ENCODE data around the gene CCBE1.
"Not testable (repeated sequence)": the region's sequence is repeated elsewhere in the genome, so short reads cannot be mapped to it uniquely, and the experiment has no call there.

The CCBE1 gene

DNA sequence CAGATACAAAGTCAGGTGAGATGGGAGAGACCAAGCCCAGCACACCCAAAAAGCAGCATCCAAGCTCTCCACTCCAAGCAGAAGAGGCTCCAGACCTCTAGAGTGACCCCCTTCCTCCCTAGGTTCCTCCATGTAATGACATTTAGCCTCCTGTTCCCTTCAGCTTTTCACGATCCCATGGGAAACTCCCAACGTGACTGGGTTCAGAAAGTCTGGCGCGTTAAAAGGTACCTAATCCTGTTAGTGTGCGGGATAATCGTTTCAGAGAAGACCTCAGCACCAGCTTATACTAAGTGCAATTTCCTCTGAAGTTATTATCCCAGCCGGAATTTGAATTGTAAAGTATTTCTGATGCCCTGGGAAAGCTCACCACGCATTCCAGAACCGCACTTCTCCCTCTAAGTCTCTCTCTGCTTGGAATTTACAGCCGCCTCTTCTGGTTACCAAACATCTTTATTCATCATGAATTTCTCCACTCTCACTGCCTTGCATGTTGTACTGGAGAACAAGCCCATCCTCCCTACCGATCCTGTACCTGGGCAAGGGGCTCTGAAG is 46.9 kb downstream of the CCBE1 start:
- no peak for DNase-seq

DNA sequence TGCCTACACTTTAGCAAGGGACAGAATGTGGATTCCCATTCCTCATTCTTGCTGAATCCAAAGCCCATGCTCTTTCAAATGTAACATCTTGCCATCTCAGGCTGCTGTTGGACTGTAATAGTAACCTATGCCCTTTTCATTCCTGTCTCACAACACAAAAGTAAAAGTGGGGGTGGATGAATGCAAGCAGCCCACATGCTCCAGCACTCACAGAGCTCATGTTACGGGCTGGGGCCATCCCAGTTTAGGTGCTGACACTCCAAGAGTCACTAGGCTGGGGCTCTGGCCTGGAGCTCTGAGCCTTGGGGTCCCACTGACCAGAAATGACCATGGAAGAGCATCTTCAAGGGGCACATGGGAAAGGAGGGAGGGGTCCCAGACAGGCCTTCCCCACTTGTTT is 47.6 kb downstream of the CCBE1 start:
- DNase-seq, result no peak

DNA sequence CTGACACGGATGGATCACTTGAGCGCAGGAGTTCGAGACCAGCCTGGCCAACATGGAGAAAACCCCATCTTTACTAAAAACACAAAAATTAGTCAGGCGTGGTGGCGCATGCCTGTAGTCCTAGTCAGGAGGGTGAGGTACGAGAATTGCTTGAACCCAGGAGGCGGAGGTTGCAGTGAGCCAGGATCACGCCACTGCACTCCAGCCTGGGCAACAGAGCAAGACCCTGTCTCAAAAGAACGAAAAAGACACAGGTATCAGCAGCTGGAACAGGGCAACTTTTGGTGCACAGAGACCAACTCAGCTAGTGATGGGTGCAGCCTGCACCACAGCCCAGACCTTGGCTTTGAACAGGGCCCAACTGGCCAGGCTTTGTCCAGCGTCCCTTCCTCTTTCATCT is 48.8 kb downstream of the CCBE1 start:
- DNase-seq, result not testable (repeated sequence)

DNA sequence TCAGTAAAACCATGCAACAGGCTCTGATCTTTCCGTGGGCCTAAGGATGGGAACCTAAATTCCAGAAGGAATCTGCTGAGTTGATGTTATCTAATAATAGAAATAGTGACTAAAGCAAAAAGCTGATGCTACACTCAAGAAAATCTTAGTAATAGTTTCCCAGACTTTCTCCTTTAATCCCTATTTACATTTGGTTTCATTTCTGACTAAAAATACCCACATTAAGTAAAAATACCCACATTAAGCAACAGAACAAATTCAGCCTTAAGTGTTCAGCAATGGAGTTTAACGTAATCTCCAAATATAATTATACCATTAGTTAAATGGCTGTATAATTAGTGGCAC is 50.3 kb downstream of the CCBE1 start:
- DNase-seq, result no peak

DNA sequence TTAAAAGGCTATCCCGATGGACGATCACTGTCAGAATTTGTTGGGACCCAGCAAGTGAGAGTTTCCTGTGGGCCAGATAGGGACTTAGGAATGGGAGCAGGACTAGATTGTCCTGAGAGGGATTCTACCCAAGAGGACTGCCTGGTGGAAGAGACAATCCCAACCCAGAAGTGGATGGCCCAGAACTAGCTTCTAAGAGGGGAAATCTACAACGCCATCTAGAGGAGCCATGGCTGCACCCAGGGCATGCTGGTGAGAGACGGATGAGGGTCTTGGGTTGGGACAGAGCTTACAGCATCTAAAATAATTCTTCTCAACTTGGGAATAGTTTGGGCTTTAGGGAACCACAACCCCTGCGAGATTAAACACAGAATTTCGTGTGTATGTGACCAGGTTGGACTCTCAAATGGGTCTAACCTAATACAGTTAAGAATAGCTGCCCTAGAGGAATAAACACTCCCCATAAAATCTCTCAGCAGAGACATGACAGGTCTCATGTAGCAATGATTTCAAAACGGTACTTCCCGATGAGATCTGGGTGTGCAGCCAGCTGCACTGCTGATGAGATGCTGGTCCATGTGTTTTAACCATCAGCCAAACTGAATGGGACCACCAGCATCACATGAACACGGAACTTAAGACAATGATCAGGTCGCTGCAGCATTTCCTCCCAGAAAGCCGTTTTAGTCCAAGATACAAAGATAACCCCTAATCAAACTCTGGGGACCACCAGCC is 50.8 kb downstream of the CCBE1 start:
- DNase-seq, result no peak

DNA sequence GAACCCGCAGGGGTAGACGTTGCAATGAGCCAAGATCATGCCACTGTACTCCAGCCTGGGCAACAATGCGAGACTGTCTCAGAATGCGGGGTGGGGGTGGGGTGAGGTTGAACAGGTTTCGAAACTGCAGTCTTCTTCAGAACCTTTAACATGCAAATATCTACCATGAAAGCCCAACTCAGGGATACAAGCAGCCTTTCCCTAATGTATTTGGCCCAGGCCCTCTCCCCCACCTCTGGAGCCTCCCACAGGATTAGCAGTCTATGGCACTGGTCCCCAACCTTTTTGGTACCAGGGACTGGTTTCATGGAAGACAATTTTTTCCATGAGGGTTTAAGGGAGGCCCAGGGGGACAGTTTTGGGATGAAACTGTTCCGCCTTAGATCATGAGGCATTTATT is 53.5 kb downstream of the CCBE1 start:
- DNase-seq, result no peak

DNA sequence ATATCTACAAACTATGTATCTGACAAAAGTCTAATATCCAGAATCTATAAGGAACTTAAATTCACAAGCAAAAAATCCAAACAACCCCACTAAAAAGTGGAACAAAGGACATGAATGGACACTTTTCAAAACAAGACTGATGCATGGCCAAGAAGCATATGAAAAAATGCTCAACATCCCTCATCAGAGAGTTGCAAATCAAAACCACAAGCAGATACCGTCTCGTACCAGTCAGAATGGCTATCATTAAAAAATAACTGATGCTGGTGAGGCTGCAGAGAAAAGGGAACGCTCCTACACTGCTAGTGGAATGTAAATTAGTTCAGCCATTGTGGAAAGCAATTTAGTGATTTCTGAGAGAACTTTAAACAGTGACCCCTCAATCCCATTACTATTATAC is 56.5 kb downstream of the CCBE1 start:
- DNase-seq, result no peak

DNA sequence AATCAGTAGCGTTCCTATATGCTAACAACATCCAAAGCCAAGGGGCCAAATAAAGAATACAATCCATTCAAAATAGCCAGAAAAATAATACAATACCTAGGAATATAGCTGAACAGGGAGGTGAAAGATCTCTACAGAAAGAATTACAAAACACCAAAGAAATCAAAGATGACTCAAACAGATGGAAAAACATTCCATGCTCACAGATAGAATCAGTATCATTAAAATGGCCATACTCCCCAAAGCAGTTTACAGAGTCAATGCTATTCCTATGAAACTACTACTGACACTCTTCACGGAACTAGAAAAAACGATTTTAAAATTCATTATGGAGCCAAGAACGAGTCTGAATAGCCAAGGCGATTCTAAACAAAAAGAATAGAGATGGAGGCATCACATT is 57.4 kb downstream of the CCBE1 start:
- no peak for DNase-seq

DNA sequence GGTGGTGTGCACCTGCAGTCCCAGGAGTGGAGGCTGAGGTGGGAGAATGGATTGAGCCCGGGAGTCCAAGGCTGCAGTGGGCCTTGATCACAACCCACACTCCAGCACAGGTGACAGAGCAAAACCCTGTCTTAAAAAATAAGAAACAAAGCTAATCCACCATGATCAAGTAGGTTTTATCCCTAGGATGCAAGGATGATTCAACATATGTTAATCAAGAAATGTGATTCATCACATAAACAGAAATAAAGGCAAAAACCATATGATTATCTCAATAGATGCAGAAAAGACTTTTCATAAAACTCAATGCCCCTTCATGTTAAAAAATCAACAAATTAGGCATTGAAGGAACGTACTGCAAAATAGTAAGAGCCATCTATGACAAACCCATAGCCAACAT is 58.1 kb downstream of the CCBE1 start:
- no peak for DNase-seq

DNA sequence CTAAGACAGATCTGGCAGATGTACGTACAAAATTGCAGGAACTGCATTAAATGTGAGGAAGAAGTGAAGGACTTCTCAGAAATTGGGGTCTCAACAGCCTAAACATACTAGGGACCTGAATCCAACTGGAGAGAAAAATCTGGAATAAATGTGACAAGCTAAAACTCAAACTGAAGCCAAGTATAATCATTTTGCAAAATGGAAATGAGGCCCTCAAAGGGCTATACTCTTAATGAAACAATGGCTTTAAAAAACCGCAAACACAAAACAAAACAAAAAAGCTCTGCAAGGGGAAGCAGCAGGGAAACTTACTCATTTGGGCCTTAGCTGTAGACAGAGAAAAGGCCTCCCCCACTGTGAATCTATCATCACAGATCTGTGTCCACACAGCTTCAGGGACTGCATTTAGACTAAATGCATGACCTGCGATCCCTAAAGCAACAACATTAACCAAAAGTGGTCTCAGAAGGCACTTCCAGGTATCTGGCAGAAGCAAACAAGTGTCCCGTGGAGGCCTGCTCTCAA is 63.2 kb downstream of the CCBE1 start:
- DNase-seq, result no peak

DNA sequence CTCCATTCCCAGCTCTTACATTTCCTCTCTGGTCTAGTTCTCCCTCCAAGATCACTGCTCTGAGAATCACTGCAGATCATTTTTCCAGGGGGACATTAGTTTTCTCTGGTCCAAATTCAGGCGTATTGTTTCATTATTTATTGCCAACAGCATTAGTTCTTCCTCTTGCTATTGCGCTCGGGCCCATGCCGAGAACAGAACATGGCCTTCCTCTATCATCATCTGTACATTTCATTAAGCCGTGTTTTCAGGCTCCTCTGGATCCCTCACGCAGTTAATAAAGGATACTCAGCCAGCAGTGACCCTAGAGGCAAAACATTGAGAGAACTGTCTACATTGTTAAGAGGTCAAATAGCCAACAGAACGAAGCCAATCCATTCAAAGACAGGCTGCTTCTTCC is 63.9 kb downstream of the CCBE1 start:
- DNase-seq, result no peak

DNA sequence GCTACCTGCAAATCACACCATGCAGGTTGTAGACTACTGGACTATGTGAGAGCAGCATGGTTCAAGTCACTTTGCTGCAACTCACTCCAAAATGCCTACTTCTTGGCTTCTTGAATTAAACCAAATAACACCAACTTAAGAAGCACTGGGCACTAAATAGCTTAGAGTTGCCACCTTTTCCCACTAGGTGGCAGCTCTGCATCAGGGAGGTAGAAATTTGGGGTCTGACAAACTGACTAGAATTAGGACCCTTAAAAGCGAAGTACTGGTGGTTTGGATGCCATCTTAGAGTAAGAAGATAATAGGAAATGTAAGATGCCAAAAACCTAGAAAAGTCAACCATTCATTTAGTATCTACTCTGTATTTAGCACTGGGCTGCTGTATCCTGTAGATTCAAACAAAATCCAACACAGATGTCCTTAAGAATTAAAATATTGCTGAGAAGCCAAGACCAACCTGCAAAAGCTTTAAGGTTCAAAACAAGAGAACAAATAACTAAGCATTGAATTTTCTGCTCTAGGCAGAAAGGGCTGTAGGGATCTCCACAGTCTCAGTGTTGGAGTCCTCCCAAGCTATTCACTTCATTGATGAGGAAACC is 65.5 kb downstream of the CCBE1 start:
- no peak for DNase-seq

DNA sequence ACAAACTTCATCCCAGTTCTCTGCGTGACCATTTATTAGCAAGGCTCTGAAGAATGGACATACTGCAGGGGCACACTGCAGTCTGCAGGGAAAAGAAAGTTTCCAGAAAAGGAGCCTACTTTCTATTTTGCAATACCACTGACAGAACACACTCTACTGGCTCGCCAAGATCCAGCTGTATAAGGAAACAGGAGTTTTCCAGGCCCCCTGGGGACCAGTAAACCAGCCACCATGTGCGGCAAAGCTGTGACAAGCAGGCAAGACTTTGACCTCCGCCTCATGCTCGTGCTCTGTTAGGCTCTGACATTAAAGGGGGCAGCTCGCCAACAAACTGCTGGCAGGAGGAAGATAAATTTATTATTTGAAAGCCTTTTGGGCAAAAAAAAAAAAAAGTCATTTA is 67.3 kb downstream of the CCBE1 start:
- no peak for DNase-seq

DNA sequence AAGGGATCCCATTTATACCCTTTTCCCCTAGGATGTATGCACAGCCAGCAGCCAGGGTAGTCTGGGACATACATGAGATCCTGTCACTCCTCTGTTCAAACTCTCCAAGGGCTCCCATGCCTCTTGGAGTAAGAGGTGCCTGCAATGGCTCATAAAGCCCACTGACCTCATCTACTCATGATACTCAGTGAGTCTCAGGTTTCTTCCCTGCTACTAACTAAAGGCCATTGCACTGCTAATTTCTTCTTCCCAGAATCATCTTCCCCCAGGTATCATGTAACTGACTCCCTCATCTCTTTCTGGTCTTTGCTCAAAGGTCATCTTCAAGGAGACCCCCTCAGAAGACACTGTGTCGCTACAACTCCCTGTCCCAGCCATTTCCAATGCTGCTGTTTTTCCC is 68.2 kb downstream of the CCBE1 start:
- DNase-seq, result no peak

DNA sequence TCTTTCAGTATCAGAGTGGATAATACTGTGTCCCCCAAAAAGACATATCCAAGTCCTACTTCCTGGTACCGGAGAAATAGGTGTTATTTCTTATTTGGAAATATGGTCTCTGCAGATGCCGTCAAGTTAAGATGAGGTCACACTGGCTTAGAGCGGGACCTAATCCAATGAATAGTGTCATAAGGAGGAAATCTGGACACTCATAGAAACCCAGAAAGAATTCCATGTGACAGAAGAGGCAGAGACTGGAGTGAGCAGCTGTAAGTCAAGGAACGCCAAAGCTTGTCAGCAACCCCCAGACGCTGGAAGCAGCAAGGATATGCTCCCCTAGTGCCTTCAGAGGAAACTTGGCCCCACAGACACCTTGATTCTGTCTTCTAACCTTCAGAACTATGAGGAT is 69.8 kb downstream of the CCBE1 start:
- no peak for DNase-seq

DNA sequence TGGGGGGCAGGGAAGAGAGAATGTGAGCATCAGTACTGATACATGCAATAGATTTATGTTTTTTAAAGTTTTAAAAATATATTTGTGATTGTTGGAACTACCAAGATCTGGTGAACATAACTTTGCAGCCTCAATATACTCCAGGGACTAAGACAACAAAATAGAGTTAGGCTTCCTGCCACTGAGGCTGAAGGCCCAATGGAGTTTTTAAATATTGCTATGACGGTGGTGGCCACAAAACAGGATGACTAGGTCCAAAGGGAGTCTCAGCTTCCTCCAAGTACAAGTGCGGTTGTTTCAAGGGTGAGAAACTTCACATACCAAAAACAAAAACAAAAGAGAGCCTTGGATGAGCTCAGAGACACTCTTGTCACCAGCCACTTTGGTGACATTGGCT is 72.9 kb downstream of the CCBE1 start:
- DNase-seq, result no peak

DNA sequence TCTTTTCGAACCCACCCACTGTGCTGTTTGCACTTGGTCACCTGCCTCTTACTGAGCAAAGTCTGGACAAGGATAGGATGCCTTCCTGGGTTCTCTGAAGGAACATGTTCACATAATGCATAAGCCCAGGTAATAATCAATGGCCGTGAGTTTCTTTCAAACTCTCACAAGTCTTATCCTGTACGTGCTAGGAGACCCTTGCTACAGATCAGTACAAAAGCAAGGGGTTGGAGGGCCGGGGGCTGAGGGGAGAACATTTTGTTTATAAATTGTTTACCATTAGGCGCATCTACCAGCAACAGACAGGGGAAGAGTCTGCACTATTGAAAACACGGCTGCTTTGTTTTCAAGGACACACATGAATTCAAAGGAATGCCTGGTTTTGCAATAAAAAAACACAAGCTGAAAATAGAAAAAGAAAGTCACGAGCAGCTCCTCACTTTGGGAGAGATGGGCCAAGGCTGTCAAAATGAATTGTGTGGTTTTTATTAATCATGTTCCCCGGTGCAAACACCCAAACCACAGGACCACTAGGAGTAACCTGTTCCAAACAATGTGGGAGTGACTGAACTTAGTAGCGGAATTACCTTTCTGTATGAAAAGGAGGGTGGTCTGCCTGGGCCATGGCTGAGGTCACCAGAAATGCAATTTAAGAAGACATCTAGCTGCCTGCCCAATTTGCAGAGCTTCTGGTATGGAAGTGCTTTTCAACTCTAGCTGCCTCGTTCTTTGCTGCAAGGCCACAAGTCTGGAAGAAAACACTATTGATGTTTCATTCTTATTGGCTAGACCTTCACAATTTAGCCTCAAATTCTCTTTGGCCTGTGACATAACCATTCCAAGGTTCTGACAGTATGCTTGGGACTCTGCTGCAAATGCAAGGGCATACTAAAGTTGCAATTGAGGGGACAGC is 73.5 kb downstream of the CCBE1 start:
- DNase-seq, result no peak

DNA sequence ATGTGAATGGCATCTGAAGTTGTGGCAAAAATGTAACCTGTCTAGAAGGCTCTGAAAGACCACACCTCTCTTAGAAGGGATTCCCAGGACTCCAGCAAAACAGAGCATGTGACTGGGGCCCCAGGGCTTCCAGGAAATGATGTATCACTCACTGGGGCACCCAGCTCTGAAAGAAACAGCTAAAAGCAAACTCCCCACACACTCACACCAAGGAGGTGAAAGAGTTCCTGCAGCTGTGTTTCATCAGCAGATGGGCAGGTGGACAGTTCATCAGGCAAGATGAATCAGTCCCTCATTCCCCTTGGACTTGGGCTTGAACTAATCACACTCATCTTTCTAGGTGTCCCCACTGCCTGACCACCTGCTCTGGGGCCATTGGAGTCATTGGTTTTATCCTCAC is 76.2 kb downstream of the CCBE1 start:
- no peak for DNase-seq

DNA sequence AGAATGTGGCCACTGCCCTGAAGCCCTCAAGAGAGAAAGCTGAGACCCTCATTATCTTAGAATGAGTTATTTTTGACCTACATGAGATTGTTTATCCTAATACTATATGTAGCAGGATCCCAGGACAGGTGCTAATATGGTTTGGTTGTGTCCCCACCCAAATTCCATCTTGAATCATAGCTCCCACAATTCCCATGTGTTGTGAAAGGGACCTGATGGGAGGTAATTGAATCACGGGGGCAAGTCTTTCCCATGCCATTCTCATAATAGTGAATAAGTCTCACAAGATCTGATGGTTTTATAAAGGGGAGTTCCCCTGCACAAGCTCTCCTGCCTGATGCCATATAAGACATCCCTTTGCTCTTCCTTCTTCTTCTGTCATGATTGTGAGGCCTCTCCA is 76.8 kb downstream of the CCBE1 start:
- DNase-seq, result no peak

DNA sequence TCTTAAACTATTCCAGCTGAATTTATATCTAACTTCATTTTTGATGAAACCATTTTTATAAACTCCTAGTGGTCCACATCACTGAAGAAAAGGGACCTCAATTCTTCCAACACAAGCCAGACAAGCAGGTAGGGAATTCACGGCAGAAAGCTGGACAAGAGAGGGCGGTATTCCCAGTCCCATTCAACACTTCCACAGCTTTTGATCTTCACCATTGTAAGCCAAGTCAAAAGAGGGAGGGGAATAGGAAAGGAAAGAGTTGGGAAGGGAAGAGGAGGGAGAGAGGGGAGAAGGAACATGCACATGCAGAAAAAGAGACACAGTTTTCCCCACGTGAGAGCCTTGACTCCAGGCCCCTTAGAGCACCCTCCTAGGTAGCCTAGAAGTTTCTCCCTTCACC is 77.4 kb downstream of the CCBE1 start:
- DNase-seq, result no peak

DNA sequence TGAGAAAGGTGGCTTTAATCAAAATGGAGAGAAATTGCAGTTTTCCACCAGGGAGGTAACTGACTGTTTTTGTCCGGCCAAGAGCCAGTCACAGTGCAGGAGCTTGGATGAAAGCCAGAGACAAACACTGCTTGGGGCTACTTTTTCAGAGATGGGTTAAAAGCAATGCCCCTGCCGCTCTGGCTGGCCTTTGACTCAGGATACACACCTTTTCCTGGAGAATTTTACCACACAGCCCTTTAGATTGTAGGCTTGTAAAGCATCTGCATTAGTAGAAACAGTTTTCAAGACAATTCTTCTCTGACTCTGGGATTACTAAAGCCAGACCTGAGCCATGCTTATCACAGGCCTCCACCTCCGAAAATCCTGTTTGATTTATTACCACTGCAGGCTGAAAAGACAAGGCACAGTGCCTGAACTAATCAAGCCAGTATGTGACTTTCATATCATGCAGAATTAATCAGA is 79.7 kb downstream of the CCBE1 start:
- no peak for DNase-seq

DNA sequence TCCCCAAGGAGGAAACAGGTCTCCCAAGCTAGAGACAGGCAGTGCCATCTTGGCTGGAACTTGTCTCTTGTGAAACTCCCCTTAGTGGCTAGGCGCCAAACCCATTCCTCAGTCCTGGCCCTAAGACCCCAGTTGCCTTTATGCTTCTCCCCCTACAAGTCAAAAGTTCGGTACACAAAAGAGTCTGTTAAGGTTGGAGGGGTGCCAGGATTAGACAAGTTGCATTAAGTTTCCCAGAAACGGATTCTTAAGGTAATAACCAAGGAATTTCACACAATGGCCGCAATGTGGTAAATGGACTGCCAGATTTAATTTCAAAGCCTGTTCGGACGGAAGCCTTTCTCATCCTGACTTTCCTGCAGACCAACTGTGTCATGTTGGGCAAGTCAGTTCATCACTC is 80.7 kb downstream of the CCBE1 start:
- DNase-seq, result no peak

DNA sequence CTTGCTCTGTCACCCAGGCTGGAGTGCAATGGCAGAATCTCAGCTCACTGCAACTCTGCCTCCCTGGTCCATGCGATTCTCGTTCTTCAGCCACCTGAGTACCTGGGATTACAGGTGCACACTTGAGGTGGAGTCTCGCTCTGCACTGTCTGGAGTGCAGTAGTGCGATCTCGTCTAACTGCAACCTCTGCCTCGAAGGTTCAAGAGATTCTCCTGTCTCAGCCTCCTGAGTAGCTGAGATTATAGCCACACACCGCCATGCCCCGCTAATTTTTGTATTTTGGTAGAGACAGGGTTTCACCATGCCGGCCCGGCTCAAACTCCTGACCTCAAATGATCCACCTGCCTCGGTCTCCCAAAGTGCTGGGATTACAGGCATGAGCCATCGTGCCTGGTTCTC is 83.3 kb downstream of the CCBE1 start:
- DNase-seq, result no peak

DNA sequence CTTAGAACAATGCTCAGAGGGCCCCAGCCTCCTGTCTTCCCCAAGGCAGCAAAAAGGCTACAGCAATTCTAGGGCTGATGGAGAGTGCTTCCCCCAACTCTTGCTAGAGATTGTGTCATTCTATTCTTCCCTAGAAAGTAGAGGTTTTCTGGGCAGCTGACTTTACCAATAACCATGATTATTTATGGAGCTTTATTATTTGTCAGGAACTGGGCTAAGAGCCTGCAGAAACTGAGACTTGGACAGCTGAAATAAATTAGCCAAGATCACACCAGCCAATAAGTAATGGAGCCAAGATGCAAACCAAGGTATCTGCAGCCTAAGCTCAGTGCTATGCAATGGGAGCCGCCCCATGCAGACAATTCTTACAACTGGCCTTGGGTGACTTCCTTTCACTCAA is 84.8 kb downstream of the CCBE1 start:
- no peak for DNase-seq

Measured in SHP77 (cell line).